Activated CD8-positive, alpha-beta memory T cell treated with anti-CD3 and anti-CD28 coated beads for 1 hour (primary cell): Measurements from ENCODE around the gene SETBP1.

ENCODE experiments used
- DNase-seq, 2 donors: peaks; one replicate each; pipeline ENCODE4 v3.0.0-alpha.2; 2020; ENCODE audit warnings: low read depth in 1 of 2; ENCODE audit errors: extremely low read depth in 1 of 2

The SETBP1 gene

DNA sequence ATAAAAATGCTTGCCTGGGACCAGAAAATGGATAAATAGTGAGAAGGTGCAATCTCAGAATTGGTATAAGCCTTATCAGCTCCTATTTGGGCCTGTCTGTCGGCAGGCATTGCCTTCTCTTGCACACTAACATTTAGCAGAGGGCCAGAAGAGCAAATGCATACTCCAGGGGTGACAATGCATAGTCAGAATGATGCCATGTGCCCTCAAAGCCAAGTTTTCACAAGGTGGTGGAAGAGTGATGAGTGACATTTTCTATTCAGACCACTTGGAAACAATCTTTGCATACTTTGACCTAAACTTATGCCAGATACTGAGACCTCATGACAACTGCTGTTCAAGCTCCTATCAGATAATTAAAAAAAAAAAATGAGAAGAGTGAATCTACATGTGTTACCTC, 276.3 kb downstream of the SETBP1 start:
- DNase-seq: no peak

- no peak for DNase-seq
Measured at GRCh38 chr18:44957461-44957860, 276.8 kb downstream of the SETBP1 start.

DNA sequence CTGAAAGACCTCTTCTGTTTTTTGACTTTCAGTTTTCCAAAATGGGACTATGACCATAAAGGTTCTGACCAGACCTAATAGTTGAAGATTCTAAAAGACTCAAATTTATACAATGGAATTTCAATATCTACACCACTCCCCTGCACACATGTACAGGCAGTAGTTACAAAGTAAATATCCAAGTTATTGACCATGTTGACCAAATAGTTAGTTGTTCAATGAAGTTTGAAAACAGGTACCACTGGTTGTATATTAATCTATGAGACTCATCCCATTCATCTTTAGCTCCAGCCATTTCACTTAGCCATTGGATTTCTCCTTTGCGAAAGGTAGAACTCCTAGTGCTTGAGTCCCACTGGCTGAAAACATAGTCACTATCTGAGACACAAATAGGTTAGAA, 277.4 kb downstream of the SETBP1 start:
- no peak for DNase-seq

DNA sequence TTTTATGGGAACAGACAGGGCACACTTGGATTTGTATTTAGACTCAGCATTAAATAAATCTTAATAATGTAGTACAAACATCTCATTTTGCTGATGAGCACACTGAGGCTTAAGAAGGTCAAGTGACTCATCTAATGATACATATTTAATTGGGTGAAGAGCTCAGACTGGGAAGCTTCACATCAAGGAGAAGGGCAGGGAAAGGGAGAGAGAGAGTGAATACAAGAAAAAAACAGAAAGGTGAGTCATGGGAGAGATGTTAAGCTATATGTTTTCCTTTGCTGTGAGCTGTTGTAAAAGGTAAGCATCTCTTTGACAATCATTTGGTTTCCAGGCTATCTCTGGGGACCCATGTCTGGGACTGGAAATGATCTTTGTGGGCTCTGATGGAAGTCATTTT, 277.8 kb downstream of the SETBP1 start:
- no peak for DNase-seq

- no peak for DNase-seq
Measured at GRCh38 chr18:44959013-44959412, 278.3 kb downstream of the SETBP1 start.

DNA sequence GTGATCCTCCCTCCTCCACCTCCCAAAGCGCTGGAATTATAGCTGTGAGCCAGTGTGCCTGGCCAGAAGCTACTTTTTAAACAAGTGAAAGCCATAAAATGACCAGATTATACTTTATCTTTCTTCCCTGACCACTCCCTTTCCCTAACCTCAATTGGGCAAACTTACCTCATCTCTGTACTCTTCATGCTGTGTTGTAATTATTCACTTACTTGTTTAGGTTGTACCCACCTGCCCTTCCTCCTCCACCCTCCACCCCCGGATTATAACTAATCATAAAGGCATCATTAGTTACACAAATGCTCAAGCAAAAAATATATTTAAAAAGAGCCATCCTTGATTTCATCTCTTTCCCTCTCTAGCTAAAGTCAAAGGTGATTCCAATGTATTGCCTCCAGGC, 279.9 kb downstream of the SETBP1 start:
- no peak for DNase-seq

- DNase-seq: no peak
Measured at GRCh38 chr18:44961288-44961995, 280.8 kb downstream of the SETBP1 start.

GRCh38 chr18:44967599-44967998, 286.9 kb downstream of the SETBP1 start:
- DNase-seq: no peak

GRCh38 chr18:44968336-44968735, 287.6 kb downstream of the SETBP1 start:
- DNase-seq: no peak

DNA sequence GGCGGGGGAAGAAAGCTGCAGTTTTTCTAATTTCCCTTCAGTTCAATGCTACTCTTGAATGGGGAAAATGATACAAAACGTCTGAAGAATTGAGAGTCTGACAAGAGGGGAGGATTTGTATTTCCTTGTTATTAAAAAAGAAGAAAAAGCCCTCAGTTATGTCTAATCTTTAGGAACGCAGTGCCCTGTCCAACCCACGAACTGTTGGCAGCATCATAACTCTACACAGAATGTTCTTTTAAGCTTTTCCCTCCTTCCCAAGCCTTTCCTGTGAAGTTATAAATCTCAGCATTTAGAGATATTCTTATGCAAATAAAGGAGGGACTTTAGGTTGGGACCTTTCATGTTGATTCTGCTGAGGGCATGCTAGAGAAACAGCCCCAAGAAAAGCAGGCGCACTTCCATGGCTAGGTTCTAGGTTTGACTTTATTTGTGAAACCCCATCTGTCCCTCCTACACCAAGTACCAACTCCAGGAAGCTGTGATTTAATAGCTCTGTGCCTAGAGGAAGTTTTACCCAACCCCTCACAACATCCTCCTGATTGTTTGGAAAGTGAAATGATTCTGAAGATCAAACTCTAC, 288.6 kb downstream of the SETBP1 start:
- DNase-seq: no peak

DNA sequence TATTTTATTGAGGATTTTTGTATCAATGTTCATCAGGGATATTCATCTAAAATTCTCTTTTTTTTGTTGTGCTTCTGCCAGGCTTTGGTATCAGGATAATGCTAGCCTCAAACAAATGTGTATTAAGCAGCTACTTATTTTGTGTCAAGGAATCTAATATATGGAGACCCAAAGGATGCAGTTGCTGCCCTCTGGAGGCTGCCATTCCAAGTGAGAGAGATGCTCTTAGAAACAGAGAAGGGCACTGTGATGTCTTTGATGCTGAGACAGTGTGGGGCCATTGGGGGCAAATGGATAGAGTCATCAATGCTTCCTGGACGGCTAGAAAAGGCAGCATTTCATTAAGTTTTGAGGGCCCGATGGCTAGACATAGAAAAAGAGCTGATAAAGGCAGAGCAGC, 292.6 kb downstream of the SETBP1 start:
- no peak for DNase-seq

GRCh38 chr18:44974174-44974573, 293.5 kb downstream of the SETBP1 start:
- DNase-seq: no peak

GRCh38 chr18:44977856-44978255, 297.2 kb downstream of the SETBP1 start:
- DNase-seq: no peak

DNA sequence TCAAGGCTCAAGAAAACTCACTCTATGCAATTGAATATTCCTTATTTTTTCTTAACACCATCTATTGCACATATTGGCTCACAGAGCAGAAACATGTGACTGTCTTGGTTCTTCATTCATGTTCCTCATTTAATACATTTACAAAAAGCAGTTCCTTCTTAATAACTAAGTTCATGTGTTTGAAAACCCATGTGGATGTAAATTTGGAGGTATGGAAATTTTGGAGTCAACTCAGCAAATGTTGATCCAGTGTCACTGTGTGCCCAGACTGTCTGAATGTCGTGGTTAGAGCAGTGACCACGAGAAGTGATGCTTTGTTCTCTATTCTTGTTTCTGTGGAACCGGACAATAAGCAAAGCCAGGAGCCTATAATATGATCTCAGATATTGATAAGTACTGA, 299.1 kb downstream of the SETBP1 start:
- no peak for DNase-seq

- no peak for DNase-seq
Measured at GRCh38 chr18:44981121-44981520, 300.4 kb downstream of the SETBP1 start.

DNA sequence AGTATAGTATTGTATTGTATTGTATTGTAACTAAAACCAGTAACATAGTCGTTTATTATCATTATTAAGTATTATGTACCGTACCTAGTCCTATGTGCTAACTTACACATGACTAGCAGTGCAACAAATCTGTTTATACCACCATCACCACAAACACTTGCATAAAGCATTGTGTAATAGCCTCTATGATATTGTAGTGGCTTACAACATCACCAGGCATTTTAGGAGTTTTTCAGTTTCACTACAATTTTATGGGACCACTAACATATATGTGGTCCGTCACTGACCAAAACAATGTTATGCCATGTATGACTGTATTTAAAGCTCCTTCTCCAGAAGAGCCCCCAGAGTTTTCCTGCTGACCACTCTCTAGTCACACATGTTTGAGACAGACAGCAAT, 306.2 kb downstream of the SETBP1 start:
- no peak for DNase-seq

GRCh38 chr18:44987371-44987770, 306.7 kb downstream of the SETBP1 start:
- no peak for DNase-seq

DNA sequence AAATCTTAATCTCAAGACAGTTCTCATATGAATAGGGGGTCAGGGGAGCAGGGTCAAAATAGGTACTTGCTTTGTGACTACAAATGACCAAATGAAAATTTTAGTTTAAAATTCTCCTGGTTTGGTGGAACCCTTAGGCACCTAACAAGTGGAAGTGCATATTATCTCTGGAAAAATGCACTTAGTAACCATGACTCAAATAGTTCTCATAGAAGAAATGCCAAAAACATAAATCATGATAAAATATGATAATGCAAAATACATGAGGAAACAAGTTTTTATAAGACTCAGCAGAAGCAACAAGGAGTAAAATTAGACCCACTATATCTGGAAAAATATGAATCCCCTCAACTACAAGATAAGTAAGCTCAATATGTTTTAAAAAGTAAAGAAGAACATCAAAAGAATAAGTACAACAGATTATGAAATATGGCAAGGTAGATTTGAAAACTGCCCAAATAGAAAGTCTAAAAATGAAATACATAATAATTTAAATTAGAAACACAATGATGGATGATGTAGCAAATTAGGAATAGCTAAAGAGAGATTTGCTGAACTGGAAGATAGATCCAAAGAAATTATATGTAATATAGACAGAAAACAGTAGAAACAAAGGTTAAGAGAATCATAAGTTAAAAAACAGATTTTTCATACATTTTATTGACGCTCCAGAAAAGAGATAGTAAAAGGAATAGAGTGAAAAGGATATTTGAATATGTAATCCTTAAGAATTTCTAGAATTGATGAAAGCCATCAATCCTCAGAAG, 308.3 kb downstream of the SETBP1 start:
- DNase-seq: no peak

- no peak for DNase-seq
Measured at GRCh38 chr18:44996261-44996660, 315.6 kb downstream of the SETBP1 start.

GRCh38 chr18:44997174-44997573, 316.5 kb downstream of the SETBP1 start:
- DNase-seq: no peak

GRCh38 chr18:44998360-44998759, 317.7 kb downstream of the SETBP1 start:
- no peak for DNase-seq

- no peak for DNase-seq
Measured at GRCh38 chr18:45004546-45005080, 323.9 kb downstream of the SETBP1 start.
